Islet precursor cell (in vitro differentiated cells): ENCODE measurements around the gene PDE4C.

Experiments used
- DNase-seq: peaks from one replicate; pipeline ENCODE4 v3.0.0-alpha.2; 2018

PDE4C gene

DNA sequence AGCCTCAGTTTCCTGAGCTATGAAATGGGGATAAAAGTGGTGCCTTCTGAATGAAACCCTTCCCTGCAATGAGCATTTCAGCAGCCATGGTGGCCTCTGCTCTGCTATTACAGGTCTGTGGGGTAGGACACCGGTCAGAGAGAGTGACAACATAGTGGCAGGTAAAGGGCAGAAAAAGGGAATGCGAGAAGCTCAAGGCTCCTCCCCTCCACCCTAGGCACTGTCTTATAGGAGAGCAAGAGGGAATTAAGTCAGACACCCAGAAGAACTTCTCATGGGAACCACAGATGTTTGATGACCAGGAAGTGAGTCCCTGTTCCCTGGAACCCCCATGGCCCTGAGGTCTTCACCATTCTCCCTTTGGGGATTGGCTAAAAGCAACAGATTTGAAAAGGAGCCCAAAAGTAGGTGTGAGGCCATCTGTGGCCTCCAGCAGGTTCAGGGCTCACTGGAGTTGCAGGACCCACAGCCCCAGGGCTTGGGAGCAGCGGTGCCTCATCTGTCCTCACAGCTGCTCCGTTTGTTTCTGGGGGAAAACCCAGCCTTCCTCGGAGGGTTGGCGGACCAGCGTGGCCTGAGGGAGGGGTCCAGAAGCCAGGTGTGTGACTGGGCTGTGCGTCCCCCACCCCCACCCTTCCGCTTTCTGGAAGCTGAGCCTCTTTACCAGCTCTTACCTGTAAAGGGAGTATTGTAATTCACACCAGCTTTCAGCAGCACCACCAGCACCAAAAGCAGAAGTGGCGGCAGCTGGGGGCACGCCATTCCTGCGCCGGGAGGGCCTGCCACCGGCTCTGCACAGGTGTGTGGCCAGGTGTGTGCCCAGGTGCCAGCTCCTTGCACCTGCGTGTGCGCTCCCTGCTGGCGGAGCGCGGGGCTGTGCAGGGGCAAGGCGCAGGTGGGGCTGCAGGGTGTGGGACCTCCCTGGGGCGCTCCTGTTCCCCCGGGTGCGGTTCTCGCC is 28.6 kb upstream of the PDE4C start:
- DNase-seq = no peak

DNA sequence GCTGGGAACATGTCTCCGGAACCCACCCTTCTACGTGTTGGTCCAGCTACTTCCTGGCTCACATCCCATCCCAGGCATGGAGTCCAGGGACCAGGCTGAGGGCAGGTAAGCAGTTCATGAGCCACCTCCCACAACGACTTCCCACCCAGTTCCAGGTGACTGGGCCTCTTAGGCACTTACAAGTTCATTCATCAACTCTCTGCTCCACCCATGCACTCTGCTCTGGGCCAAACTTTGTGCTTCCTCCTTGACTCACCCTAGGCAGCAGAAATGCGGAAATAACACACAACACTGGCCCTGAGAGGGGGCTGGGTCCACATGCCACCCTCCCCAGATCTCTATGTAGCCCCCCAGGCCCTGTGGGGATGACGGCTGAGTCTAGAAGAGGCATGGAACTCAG is 27.5 kb upstream of the PDE4C start:
- DNase-seq = no peak

DNA sequence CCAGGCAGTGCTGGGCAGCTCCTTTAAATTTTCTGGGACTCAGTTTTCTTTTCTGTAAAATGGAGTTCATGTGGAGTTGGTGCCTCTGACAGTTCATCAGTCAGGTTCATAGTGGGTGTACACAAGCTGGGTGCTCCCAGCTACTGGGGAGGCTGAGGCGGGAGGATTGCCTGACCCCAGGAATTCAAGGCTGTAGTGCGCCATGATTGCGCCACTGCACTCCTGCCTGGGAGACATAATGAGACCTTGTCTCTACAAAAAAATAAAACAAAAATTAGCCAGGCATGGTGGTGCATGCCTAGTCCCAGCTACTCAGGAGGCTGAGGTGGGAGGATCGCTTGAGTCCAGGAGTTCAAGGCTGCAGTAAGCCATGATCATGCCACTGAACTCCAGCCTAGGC is 26.9 kb upstream of the PDE4C start:
- DNase-seq = no peak

DNA sequence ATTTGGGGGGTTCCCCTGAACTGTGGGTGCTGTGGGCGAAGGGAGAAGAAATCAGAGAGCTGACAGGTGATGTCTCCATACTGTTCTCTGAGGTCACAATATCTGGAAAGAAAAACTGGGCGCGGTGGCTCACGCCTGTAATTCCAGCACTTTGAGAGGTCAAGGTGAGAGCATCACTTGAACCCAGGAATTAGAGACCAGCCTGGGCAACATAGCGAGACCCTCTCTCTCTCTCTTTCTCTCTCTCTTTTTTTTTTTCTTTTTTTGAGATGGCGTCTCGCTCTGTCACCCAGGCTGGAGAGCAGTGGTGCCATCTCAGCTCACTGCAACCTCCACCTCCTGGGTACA is 26.1 kb upstream of the PDE4C start:
- no peak for DNase-seq

DNA sequence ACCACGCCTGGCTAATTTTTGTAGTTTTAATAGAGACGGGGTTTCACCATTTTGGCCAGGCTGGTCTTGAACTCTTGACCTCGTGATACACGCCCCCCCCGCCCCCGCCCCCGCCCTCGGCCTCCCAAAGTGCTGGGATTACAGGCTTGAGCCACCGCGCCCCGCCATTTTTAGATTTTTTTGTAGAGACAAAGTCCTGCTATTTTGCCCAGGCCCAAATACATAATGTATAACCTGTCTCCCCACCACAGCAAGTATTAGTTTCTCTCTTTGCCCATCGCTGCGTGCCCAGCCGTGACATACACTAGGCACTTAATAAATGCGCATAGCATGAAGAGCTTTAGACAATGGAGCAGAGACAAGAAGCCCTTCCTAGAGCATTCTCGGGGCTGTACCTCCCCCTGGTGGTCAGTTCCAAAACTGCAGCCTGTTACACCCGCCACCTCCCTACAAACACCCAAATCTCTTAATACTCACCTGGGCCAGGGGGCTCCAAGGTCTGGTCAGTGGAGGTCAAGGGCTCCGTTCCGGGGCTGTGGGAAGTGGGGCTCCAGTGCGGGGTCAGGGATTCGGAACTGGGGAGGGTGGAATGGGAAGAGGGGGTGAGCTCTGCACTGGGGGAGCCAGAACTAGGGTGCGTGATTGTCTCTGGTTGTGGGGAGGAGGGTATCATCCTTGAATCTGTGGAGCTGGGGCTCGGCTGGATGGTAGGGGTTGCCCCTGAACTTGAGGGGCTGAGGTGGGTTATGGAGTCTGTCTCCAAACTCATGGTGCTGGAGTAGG is 25.5 kb upstream of the PDE4C start:
- peak; percentile 85 for DNase-seq

DNA sequence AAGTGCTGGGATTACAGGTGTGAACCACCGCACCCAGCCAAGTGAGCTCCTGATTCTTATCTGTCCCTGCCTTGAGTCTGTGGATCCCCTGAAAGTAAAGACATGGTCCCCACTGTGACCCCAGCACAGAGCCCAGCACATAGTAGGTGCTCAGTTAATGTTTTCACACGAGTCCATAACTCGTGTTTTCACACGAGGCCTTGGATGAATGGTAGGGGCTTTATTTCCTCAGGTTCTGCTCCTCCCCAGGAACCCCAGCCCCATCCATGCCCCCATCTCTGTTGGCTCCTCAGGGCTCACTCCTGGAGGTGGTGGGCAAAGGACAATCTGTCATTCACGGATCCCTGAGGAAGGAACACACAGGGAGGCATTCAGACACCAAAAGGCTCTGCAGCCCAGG is 23.6 kb upstream of the PDE4C start:
- DNase-seq = no peak

DNA sequence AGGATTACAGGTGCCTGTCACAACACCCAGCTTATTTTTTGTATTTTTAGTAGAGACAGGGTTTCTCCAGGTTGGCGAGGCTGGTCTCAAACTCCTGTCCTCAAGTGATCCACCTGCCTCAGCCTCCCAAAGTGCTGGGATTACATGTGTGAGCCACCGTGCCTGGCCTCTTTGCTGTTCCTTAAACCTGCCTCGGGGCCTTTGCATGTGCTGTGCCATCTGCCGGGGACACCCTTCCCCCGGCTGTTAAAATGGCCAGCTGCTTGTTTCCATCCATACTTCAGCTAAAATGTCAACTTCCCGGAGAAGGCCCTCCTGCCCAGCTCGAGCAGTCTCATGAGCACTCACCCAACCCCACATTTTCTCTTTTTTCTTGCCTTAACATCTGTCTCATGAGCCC is 19.1 kb upstream of the PDE4C start:
- no peak for DNase-seq

DNA sequence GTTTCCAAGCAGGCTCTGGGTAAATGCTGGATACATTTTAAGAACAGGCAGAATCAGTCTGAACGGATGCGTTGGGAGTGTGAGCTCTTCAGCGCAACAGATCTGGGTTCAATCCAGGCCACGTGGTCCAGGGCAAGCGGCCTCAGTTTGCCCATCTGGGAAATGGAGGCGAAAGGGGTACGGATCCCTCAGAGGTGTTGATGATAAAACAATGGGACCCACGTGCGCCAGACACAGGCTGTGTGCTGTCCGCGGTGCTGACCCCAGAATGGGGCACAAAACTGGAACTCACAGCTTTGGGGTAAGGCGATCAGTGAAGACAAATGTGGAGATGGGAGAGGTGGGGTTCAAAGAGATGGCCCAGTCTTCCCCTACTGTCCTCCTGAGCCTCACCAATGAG is 13.1 kb upstream of the PDE4C start:
- DNase-seq = no peak

DNA sequence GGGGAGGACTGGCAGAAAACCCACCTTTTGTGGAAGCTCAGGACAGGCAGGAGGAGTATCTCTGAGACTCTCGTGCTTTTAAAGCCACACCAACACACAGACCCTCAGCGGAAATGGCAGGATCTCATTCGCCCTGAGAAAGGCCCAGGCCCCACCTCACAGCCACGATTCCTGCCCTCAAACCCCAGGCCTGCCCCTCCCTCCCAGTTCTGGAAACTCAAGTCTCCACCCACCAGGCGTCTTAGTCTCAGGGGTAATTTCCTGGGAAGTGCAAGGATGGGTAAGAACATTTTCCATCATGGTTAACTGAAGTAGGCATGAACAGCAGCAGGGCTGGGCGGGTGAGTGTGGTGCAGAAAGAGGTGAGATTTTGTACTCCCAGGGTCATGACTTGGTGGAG is 8.0 kb upstream of the PDE4C start:
- no peak for DNase-seq

DNA sequence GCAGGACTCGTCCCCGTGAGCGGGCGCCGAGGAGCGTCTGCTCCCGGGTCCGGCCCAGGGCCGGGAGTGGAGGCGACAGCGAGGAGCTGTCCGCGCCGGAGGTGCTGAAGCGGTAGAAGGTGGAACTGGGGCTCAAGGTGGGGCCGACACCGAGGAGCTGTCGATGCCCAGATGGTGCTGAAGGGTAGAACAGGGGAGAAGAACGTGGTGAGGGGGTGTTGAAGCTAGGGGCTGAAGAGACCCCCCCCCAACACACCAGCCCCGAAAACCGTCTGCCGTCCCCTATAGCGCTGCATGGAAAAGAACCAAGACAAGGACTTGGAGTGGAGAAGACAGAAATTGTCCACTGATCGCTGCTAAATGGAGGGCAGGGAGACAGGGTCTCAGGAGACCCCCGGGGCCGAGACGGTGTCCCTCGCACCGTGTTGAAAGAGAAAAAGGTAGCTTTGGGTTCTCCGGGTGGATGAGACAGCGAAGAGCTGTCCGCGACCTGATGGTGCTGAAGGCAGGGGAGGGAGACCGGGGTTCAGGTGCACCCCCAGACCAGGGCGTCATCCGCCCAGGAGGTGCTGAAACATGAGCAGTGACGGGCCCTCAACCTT is 7.1 kb upstream of the PDE4C start:
- DNase-seq = peak; percentile 89

DNA sequence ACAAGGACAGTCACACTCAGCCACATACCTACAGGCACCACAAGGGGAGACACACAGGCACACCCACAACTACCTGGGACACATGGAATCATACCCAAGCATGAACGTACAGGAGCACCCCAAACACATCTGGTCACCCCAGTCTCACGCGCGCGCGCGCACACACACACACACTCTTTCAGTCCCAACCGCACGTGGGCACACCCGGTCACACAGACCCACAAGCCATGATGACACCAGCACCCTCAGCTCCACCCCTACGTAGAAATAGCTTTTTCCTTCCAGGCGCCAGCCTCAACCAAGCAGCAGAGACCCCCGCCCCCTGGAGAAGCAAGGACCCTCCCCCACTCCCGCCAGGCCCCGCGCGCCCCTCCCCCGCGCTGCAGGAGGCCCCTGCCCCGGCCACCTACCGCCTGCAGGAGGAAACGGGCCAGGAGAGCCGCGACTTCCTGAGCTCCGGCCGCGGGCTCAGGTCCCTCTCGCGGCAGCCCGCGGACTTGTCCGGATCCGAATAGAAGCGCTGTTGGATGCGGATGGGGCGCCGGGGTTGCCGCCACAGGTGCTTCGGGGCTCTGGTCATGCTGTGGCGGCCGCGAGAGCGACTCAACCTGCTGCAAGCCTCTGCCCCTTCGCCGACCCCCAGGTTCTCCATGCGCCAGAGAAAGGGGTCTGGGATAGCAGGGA is 6.4 kb upstream of the PDE4C start:
- DNase-seq = peak; percentile 90

DNA sequence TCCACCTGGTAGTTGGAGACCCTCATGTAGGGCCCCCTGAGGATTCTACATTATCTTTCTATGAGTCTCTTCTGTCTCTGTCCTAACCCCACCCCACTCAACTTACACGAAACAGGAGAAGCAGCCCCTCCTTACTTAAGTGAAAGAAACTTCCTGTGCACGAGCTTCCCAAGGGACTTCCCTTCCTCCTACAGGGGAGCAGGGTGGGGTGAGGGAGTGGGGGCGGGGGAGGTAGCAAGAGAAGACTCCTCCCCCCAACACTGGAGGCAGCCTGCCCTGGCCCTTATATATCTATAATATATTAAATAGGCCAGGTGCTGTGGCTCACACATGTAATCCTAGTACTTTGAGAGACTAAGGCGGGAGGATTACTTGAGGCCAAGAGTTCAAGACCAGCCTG is 5.5 kb upstream of the PDE4C start:
- DNase-seq = no peak

DNA sequence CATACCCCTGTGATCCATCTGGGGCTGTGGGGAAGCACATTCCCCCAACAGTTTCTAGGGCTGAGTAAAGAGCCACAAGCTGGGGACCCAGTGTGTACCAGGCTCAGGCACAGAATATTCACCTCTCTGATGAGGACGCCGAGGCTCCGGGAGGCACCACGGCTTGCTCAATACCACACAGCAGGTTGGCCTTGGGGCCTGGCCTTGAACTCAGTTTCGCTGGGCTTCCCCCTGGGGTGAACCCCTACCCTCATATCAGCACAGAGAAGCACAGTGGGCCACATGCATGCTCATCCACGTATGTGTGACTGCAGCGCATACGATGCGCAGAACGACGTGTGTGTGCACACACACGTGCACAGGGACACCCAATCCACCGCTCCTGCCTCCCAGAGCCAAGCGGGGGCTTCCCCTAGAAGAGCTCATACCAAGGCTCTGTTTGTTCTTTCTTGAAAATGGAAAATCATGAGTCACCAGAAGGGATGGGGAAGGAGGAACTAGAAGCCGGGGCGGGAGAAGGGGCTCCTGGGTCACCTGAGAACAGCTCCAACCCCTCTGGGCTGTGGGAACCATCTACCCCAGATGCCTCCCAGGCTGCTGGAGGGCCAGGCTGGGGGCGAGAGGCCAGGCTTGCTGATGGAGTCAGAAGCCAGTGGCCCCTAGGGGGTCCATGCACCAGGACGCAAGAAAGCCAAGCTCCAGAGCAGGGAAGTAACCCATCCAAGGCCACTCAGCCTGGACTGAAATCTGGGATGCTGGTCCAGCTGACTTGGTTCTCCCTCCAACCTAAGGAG is 4.9 kb upstream of the PDE4C start:
- no peak for DNase-seq

DNA sequence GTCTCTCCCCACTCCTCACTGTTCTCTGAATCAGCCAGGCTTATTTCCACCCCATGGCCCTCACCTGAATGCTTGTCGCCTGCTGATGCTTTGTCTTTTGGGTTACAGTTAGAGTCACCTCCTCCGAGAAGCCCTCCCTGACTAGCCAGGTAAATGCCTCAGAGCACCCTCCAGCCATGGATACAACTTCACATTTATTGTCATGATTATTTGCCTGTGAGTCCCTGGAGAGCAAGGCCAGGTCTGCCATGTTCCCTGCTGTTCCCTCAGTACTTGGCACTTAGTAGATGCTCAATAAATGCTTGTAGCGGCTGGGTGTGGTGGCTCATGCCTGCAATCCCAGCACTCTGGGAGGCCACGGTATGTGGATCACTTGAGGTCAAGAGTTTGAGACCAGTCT is 3.7 kb upstream of the PDE4C start:
- no peak for DNase-seq

DNA sequence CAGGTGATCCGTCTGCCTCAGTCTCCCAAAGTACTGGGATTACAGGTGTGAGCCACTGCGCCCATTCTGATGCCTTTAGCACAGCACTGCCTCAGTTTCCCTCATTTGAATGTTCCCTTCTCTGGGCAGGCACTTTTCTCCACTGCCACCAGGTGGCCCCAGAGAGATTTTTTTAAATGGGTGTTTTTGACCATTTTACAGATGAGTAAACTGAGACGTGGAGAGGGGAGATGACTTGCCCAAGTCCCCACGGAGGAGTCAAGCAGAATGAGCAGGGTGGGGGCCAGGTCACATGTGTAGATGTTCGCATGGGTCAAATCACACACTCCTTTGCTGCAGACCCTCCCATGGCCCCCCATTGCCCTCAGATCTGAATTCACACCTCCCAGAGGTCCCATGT is 3.2 kb upstream of the PDE4C start:
- DNase-seq = no peak

DNA sequence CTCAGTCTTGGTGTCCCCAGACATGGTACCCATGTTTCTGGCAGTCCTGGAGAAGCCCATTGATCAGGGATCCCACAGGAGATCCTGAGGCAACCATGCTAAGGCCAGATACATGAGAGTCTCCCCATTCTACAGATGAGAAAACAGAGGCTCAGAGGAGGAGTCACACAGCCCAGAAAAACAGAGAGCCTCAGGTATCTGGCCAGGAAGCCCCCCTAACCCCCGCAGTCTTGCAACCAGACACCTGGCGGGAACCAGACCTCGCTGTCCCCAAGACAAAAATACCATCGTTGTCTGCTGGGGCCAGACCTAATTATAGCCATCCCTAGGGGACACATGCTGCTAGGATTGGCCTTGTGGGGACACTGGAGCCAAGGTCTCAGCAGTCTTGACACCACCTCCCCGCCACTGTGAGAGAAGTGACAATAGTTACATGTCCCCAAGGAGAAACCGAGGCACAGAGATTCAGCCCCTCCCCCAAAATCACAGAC is 1.6 kb upstream of the PDE4C start:
- DNase-seq = no peak

DNA sequence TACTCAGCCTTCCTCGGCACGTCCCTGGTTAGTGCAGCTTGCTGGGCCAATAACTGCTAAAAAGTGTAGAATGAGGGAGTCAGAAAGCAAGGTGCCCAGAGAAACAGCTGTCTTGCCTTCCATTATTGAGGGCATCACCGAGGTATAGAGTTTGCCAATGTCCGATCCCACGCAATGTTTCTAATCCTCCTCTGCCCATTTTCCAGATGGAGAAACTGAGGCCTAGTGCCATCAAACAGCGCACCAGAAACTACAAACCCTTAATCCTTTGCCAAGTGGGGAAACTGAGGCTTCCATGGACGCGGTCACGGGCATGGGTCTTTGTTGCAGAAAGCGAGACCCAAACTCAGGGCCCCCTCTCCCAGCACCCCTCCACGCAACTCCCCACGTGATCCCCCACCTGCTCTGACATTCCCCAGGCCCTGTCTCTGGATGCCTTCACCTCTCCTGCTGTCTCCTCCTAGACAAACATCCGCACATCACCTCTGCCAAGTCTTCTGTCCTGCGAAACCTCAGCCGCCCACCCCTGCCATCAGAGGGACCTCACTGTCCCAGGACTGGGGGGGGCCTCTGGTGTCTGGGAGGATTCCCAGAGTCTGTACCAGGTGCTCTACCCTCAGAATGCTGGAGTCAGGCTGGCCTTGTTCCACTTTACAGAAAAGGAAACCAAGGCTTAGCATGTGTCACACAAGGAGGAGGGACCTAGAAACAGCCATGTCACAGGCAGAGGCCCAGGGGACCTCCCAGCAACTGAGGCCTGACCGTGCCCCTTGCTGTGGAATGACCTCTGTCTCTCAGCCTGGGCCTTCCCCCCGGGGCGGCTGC is 930 bp upstream of the PDE4C start:
- no peak for DNase-seq

DNA sequence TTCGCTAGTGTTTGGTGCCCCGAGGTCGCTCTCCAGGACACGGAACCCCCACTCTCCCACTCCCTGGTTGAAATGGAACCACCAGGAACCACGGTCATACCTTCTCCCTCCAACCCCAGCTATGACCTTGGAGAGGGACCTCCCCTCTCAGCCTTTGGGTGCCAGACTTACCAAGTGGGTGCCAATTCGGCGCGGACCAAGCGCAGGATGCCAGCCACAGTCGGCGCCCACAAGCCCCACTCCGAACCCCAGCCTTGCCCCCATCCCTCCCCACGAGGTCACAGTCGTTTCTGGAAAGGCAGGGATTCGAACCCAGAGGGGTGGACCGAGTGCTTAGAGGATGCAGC is 910 bp downstream of the PDE4C start:
- DNase-seq = no peak

DNA sequence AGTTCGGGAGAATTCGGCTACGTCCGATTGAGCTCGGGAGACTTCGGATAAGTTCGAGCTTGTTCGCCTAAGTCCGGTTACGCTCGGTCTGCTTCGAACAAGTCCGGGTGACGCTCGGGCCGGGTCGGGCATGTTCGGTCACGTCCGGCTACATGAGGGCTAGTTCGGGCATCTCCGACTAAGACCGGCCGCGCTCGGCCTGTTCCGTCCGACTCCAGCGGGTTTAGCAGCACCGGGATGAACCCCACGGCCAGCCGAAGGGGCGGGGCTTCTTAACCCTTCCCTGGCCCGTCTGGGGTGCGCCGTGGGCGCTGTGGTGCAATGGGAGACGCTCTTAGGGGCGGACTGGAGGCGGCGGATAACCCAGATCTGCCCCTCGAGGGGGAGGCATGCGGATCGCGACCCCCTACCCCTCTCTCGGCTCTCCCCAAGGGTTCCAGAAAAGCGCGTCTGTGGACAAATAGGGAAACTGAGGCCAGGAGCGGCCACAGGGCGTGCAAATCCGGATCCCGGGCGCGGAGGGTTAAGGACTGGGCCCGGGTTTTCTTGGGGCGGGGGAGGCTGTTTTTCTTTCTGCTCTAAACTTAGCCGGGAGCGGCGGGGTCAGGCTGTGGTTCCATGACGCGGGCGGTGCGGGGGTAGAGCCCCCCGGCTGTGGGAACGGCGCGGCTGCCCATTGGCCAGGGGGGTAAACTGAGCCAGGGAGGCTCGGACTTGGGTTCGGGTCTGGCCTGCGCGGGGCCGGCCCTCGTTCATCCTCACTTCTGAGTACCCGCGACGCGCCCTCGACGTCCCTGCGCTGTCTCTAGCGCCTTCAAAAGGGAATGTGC is 1.5 kb downstream of the PDE4C start:
- DNase-seq = peak; percentile 98

DNA sequence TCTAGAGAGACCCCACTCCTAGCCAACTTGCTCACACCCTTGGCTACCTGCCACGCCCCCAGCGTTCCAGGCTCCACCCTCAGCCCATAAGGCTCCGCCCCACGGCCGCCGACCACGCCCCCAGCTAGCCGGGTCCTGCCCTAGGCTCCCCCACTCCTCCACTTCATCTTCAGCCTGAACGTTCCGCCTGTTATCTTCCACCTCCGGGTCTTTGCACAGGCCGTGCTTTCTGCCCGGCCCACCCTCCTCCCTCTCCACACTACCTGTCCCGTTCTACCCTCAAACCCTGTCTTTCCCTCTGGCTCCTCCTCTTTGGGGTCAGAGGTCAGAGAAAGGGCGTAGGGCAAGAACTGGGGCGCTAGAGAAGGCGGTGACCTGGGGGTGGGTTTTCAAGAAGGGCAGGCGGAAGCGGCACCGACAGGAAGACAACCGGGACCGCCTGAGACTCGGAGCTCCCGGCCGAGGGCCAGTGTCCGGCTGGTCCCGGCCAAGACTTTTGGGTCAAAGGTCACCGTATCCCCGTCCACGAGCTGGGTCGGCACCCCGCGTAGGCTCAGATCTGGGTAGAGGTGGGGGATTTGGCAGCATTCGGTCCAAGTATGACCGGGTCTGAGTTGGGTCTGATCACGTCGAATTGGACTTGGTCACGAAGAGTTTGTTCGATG is 2.2 kb downstream of the PDE4C start:
- peak; percentile 92 for DNase-seq
